Measurements from ENCODE around the gene ELF4. TPM values are rescaled to one million over a fixed set of nuclear protein-coding genes. Genes with fewer than 3 reads are reported as not detected.

ELF4 gene
- total RNA-seq, 2 donors from 2014 or later = 1.6 to 3.6 TPM

DNA sequence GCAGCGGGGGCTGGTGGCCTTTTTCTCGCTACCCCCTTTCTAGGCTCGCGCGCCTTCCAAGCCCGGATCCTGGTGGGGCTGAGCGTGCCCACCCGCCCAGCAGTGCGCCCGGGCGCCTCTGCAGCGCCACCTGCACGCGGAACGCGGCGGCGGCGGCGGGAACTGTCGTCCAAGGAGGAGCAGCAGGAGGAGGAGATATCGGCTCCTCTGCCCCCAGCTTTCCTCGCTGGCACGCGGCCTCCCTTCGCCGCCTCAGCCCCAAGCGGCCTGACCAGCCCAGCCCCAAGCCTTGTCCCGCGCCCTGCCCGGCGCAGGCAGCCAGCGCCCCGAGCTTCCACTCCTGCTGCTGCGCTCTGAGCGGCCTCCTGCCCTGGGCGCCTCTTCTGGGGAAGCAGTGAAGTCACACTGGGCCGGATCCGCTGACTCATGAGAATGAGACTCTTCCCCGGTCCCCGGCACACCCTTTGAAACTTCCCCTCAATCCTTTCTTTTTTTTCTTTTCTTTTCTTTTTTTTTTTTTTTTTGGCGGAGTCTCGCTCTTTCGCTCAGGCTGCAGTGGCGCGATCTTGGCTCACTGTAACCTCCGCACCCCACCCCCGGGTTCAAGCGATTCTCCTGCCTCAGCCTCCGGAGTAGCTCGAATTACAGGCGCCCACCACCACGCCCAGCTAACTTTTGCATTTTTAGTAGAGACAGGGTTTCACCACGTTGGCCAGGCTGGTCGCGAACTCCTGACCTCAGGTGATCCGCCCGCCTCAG lies 10.6 kb upstream of the ELF4 start:
- peaks cover 18% of the 10 kb centered on the region for H3K4me1 ChIP-seq
- intact Hi-C loops (cut with DNase I) = no loop called here
- H3K36me3 ChIP-seq (replicated peaks in 1 of 2; ENCODE audit: insufficient read depth in 1 of 2, low read depth in 2 of 2) = no peaks in the 10 kb centered on the region
- peak; percentile 54 to 69 (median 65) for DNase-seq
- H3K27ac ChIP-seq = peak overlapping the region in 1 of 4 donors; percentile 55
- 4 to 9% methylated on average over 17 to 19 of the region's 58 CpGs for WGBS, 2 donors
- TF ChIP-seq, protein P1, sequence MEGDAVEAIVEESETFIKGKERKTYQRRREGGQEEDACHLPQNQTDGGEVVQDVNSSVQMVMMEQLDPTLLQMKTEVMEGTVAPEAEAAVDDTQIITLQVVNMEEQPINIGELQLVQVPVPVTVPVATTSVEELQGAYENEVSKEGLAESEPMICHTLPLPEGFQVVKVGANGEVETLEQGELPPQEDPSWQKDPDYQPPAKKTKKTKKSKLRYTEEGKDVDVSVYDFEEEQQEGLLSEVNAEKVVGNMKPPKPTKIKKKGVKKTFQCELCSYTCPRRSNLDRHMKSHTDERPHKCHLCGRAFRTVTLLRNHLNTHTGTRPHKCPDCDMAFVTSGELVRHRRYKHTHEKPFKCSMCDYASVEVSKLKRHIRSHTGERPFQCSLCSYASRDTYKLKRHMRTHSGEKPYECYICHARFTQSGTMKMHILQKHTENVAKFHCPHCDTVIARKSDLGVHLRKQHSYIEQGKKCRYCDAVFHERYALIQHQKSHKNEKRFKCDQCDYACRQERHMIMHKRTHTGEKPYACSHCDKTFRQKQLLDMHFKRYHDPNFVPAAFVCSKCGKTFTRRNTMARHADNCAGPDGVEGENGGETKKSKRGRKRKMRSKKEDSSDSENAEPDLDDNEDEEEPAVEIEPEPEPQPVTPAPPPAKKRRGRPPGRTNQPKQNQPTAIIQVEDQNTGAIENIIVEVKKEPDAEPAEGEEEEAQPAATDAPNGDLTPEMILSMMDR (IDR thresholded peaks at IDR 0.05) = peak; percentile 16 to 59 (median 52)
- TF ChIP-seq POLR2A (IDR thresholded peaks at IDR 0.05) = peak in 1 of 3 donors; percentile 22
- no peak overlapping the region for H3K4me3 ChIP-seq
- ATAC-seq = peak; percentile 74
- H3K9me3 ChIP-seq = no peaks in the 10 kb centered on the region
- H3K27me3 ChIP-seq = no peaks in the 10 kb centered on the region

DNA sequence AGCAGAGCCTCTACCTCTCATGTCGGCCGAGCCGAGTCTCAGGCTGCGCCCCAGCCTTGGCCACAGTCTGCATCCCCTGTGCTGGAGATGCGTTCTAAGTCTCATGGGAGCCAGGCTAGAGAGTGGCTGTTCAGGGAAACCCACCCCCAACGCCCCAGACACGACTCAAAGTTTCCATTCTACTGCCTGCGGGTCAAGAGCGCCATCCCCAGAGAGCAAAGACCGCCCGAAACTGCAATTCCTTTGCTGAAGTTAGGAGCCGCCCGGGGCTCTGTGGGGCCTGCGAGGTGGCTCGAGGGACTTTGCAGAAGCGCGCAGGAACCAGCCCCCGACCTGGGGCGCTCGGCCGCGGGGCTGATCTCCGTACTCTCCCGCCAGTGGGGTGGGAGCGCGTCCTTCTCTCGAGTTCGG lies 10.0 kb upstream of the ELF4 start:
- Histone ChIP-seq H3K9me3 (no peaks in the 10 kb centered on the region), H3K36me3 (replicated peaks in 1 of 2; ENCODE audit: insufficient read depth in 1 of 2, low read depth in 2 of 2) (no peaks in the 10 kb centered on the region), H3K27me3 (no peaks in the 10 kb centered on the region), H3K4me3 (no peak overlapping the region), H3K4me1 (peaks cover 12% of the 10 kb centered on the region), H3K27ac (no peak overlapping the region)
- DNase-seq (no peak), ATAC-seq (no peak)
- 23 to 80% methylated on average over 4 to 25 of the region's 28 CpGs for WGBS, 2 donors
- no peak for TF ChIP-seq POLR2A (IDR thresholded peaks at IDR 0.05)
- TF ChIP-seq, protein P1 (IDR thresholded peaks at IDR 0.05) = no peak
- intact Hi-C loops (cut with DNase I) = no loop called here

DNA sequence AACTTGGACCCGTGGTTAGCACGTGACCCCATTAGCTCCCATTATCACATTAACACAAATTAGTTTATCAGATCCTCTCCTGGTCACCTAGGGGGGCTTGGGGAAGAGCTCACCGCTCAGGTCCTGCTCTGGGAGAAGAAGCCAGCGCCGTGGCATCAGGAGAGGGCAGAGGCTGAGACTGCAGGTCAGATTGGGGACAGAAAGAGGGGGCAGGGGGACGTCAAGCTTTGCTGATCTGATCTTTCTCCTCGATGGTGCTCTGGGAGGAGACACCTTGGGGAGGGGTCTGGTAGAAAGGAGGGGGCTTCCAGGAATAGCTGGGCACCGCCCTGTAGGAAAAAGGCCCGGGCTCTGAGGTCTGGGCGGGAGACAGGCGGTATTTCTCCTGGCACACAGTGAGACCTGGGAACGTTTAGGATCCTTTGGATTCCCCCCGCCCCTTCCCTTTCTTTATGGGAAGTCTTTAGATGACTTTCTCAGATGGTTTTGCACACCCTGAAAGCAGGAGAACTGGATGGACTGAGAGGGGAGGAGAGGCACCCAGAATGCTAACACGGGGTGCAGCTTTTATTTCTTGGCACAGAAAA lies 9.1 kb upstream of the ELF4 start:
- WGBS, 2 donors = 57 to 74% methylated on average over 6 to 12 of the region's 14 CpGs
- Histone ChIP-seq H3K4me1 (peaks cover 6% of the 10 kb centered on the region), H3K27me3 (no peaks in the 10 kb centered on the region), H3K4me3 (no peak overlapping the region), H3K27ac (no peak overlapping the region), H3K9me3 (no peaks in the 10 kb centered on the region), H3K36me3 (replicated peaks in 1 of 2; ENCODE audit: insufficient read depth in 1 of 2, low read depth in 2 of 2) (no peaks in the 10 kb centered on the region)
- ATAC-seq (no peak), DNase-seq (no peak)
- intact Hi-C loops (cut with DNase I) = no loop called here
- no peak for TF ChIP-seq POLR2A (IDR thresholded peaks at IDR 0.05)
- TF ChIP-seq, protein P1 (IDR thresholded peaks at IDR 0.05) = no peak

DNA sequence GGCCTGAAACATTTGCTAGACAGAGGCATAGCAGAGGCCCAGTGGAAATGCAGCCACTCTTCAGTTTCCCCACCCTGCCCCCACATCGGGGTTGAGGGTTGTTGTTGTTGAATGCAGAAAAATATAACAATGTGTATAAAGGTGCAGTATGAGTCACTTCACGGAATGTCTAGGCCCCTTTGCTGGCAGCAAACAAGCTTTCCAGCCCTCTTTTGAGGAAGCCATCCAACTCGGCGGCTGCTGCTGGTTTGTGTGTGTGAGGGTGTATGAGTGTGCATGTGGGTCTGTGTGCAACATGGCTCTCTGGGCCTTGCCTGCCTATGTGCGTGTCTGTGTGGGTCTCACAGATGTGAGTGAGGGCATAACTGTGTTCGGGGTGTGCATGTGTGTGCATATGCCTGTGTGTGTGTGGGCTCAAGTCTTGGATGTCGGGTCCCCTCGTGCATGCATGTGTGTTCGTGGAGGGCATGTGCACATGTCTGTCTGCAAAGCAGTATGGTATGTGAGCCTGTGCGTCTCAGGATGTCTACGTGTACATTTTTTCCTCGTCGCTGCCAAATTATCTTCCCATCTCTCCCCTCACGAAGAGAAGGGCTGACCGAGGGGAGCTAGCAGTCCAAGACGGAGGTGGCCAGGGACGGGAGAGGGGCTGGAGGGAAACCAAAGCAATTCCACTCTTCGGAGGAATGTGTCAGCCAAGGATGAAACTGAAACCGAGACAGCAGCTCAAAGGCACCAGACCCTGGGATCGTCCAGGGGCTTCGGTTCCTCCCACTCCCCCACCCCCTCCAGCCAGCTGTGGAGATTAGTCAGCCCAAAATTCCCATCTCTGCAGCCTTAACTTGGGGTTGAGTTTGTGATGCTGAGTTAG lies 8.4 kb upstream of the ELF4 start:
- intact Hi-C loops (cut with DNase I) = no loop called here
- no peaks in the 10 kb centered on the region for H3K9me3 ChIP-seq
- no peak for DNase-seq
- TF ChIP-seq, protein P1 (IDR thresholded peaks at IDR 0.05) = no peak
- TF ChIP-seq POLR2A (IDR thresholded peaks at IDR 0.05) = no peak
- WGBS, 2 donors = 60 to 77% methylated on average over 11 to 20 of the region's 21 CpGs
- H3K27ac ChIP-seq = no peak overlapping the region
- H3K36me3 ChIP-seq (replicated peaks in 1 of 2; ENCODE audit: insufficient read depth in 1 of 2, low read depth in 2 of 2) = no peaks in the 10 kb centered on the region
- no peaks in the 10 kb centered on the region for H3K27me3 ChIP-seq
- ATAC-seq = no peak
- peaks cover 6% of the 10 kb centered on the region for H3K4me1 ChIP-seq
- no peak overlapping the region for H3K4me3 ChIP-seq

All from body of pancreas (tissue), 4 donors.